Neuron (in vitro differentiated cells): ENCODE measurements around the gene CRMP1.

Experiments
- H2AFZ ChIP-seq: one replicate; pipeline ENCODE4 v1.6.1; 2013; ENCODE audit warnings: low read depth, mild to moderate bottlenecking, inconsistent platforms, low read length, moderate library complexity
- H3K27me3 ChIP-seq: one replicate; pipeline ENCODE4 v1.6.1; 2013; ENCODE audit warnings: low read length; ENCODE audit not compliant: insufficient read depth
- H3K36me3 ChIP-seq: one replicate; pipeline ENCODE4 v1.6.1; 2013; ENCODE audit warnings: low read length; ENCODE audit not compliant: insufficient read depth
- H3K4me1 ChIP-seq: one replicate; pipeline ENCODE4 v1.6.1; 2013; ENCODE audit warnings: low read length; ENCODE audit not compliant: insufficient read depth
- H3K4me3 ChIP-seq: 2 replicates; pipeline ENCODE4 v1.5.1; 2013; ENCODE audit warnings: mild to moderate bottlenecking, low read length, moderate library complexity
- H3K9me3 ChIP-seq: one replicate; pipeline ENCODE4 v1.6.1; 2013; ENCODE audit warnings: low read length

The CRMP1 gene

DNA sequence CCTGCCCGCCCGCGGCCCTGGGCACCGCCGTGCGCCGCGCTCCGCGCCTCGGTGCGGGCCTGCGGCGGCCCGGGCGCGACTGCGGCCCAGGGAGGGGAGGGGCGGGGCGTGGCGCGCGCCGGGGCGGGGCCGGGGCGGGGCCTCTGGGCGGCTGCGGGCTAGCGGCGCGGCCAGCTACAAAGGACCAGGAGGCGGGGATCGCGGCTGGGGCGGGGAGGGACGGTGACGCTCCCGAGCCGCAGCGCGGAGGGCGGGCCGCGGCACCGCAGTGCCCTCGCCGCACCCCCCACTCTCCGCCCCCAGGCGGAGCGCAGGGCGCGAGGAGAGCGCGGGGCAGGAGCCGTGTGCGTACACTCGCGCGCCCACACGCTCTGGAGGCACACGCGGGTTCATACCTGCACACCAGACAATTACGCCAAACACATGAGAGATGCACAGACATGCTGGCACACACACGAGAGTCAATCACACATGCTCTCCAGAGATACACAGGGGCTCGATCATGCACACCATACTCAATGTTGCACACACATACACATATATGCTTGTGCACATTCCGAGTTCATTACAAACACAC, at the start of gene CRMP1:
CRMP1 (minus strand) TSS at position 83 of the 577 bp plus-strand sequence. CDS start 117 bp downstream, outside the sequence.
- H3K27me3 ChIP-seq: peaks cover 14% of the 10 kb centered on the region
- H3K9me3 ChIP-seq: peaks cover 2% of the 10 kb centered on the region
- peaks cover 33% of the 10 kb centered on the region for H3K4me1 ChIP-seq
- H2AFZ ChIP-seq: no peak within 1 kb of the TSS
- H3K4me3 ChIP-seq: peak within 1 kb of the TSS; percentile 90
- H3K36me3 ChIP-seq: no peaks in the 10 kb centered on the region

DNA sequence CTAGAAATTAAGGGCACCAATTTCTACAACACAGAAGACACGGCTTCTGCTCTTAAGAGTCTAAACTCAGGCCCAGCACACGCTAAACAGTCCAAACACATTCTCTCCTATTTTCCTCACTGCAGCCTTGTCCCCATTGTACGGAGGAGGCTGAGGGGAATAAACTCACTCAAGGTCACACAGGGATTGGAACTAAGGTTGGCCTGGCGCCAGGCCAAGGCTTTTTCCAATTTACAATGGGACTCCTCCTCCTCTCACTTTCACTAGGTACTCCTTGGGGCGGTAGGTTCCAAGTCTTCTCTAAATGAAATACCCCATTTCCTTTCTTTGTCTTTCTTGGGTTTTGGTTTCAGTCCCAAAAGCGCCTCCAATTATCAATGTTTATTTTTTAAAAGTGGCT, 48.7 kb upstream of the CRMP1 start:
- Histone ChIP-seq H3K9me3 (no peaks in the 10 kb centered on the region), H3K36me3 (no peaks in the 10 kb centered on the region), H3K4me3 (no peak overlapping the region), H2AFZ (no peak overlapping the region), H3K27me3 (no peaks in the 10 kb centered on the region), H3K4me1 (peaks cover 16% of the 10 kb centered on the region)

DNA sequence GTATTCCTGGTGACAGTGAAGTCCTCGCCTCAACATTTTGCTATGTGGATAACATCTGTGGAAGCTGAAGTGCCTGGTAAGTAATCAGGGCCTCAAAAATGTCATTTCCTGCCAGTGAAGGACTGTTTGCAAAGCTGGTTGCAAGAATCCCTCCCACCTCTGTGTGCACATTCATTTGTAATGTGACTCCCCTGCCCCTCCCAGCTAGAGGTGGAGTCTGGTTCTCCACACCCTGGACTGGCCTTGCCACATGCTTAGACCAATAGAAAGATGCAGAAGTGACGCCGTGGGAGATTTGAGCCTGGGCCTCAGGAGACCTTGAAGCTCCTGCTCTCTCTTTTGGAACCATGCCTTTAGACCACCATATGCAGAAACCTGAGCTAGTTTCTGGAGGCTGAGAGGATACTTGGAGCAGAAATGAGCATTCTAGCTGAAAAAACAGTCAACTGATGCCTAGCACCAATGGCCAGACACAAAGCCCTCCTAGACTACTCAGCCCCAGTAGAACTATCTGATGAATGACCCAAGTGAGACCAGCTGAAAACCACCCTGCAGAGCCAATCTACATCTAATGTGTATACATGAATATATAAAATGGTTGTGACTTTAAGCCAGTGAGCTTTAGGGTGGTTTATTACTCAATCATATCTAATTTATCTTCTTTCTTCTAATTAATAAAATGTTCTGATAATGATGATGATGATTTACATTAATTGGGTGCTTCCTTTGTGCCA, 47.8 kb upstream of the CRMP1 start:
- H2AFZ ChIP-seq: no peak overlapping the region
- no peak overlapping the region for H3K4me3 ChIP-seq
- no peaks in the 10 kb centered on the region for H3K36me3 ChIP-seq
- H3K9me3 ChIP-seq: no peaks in the 10 kb centered on the region
- peaks cover 16% of the 10 kb centered on the region for H3K4me1 ChIP-seq
- H3K27me3 ChIP-seq: no peaks in the 10 kb centered on the region

DNA sequence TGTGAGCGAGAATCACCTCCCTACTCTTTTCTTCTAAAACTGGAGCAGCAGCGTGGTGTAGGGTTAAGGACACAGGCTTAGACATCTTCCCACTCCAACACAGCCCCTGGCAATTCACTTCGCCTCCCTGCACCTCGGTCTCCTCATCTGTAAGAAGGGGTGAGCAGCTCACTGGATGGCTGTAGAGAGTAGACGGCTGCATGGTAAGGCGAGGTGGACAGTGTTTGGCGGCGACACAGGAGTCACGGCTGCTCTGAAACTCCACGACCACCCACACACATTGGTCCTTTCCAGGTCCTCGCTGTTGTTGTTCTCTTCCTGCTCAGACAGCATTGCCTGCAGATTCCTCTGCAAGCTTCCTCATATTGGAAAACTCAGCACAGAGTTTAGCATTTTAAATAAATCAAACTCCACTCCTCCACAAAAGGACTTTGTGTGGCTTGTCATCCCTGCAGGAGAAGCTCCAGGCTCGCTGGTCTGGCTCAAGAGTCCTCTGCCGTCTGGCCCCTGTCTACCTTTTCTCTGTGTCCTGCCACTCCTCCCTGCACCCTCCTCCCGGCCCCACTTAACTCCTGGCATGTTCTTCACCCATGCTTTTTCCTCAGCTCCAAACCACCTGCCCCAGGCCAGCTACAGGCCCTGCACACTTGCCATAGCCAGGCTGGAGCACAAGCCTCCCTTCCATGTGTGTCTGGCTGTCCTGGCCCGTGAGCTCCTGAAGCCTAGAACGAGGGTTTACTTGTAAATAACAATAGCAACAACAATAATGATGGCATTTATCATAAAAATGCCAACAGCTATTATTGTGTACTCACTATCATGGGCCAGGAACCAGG, 41.3 kb upstream of the CRMP1 start:
- no peak overlapping the region for H2AFZ ChIP-seq
- H3K9me3 ChIP-seq: no peaks in the 10 kb centered on the region
- H3K4me1 ChIP-seq: peaks cover 10% of the 10 kb centered on the region
- H3K27me3 ChIP-seq: peaks cover 19% of the 10 kb centered on the region
- H3K4me3 ChIP-seq: no peak overlapping the region
- no peaks in the 10 kb centered on the region for H3K36me3 ChIP-seq

DNA sequence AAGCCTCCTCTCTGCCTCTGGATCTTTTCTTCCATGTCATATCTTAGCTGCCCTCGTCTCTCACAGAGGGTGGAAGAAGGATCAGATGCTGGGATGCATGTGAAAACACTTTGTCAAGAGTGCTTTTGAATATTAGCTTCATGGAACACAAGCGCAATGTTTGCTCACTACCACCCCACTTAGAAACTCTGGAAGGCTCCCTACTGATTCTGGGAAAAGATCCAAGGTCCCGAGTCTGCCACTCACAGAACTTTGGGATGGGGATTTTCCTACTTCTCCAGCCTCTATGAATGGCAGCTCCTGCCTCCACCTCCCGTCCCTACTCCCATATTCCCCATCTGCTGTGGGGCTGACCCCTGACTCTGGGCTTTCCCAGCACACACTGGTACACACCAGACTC, 40.2 kb upstream of the CRMP1 start:
- Histone ChIP-seq H3K36me3 (no peaks in the 10 kb centered on the region), H3K4me1 (peaks cover 8% of the 10 kb centered on the region), H3K27me3 (peaks cover 19% of the 10 kb centered on the region), H3K4me3 (no peak overlapping the region), H3K9me3 (no peaks in the 10 kb centered on the region), H2AFZ (no peak overlapping the region)

DNA sequence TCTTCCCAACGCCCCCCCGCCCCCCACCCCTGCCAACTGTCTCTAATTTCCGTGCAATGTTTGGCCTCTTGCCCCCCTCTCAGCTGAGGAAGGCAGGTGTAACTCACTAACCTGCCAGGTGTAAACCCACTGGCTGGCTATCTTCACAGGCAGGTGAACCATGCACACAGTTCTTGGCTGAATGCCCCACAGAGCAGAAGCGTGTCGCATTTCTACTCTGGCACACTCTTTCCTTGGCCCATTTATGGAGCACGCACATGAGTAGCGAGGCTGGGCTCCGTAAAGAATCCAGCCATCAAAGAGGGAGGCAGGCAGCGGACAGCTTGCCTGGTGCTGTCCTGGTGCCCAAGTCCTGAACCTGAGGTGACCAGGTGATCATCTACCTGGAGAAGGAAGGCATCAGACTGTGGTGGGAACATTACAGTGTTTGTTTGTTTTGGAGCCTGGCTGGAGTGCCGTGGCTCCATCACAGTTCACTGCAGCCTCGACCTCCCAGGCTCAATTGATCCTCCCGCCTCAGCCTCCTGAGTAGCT, 39.2 kb upstream of the CRMP1 start:
- H3K9me3 ChIP-seq: no peaks in the 10 kb centered on the region
- H3K27me3 ChIP-seq: peaks cover 22% of the 10 kb centered on the region
- peaks cover 7% of the 10 kb centered on the region for H3K4me1 ChIP-seq
- H3K36me3 ChIP-seq: no peaks in the 10 kb centered on the region
- H3K4me3 ChIP-seq: no peak overlapping the region
- H2AFZ ChIP-seq: no peak overlapping the region

DNA sequence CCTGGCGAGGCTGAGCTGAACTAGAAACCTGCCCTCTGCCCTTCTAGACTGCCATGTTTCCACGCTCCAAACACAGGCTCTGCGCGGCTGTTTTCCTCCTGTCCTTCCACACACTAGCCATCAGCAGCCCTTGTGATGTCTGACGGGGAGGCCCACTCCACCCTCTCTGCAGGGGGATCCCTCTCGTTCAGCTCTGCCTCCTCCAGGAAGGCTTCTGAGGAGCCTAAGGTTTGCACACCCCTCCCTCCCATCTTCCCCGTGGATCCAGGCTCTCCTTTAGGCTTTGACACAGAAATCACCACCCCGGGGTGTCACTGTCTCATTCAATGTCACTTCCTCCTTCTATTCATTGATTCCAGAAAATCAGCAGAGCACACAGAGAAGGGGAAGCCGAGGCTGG, 38.6 kb upstream of the CRMP1 start:
- Histone ChIP-seq H3K27me3 (peaks cover 22% of the 10 kb centered on the region), H3K4me3 (no peak overlapping the region)

DNA sequence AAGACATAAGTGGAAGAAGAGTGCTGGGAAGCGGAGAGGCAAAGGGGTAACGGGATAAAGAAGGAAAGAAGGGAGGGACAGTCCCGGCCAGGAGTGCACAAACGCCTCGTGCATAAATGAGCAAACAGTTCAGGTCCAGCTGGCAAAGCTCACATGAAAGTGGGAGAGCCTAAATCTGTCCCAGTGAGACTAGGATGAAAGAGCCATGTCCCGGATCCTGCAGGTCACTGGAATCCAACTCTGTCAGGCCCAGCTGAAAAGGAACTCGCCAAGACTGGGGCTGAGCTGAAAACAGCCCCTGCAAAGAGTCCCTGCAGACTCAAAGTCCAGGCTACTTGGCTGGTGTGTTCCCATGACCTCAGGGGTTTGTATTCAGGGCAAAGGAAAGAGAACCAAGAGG, 38.0 kb upstream of the CRMP1 start:
- Histone ChIP-seq H3K27me3 (peaks cover 22% of the 10 kb centered on the region), H2AFZ (no peak overlapping the region)

More for the DNA sequence above, 38.6 kb upstream of the CRMP1 start:
- Histone ChIP-seq H3K9me3 (no peaks in the 10 kb centered on the region), H2AFZ (no peak overlapping the region), H3K36me3 (no peaks in the 10 kb centered on the region), H3K4me1 (peaks cover 7% of the 10 kb centered on the region)

DNA sequence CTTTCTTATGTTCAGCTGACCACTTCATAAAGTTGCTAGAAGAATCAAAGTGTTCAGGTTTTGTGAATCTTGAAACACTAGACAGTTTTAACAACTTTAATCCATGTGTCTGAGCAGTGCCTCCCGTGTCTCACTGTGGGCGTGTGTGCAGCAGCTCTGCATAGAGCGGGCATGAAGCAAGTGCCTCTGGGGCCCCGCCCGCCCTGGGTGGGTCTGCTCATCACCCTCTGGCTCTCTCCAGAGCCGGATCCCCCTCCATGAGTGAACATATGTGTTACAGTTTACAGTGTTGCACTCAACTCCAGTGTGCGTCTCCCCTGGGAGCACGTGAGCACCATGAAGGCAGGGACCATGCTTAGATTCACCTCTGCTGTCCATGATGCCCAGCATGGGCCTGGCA, 37.6 kb upstream of the CRMP1 start:
- H3K4me1 ChIP-seq: peaks cover 11% of the 10 kb centered on the region
- peaks cover 22% of the 10 kb centered on the region for H3K27me3 ChIP-seq
- no peak overlapping the region for H3K4me3 ChIP-seq

More for the DNA sequence above, 38.0 kb upstream of the CRMP1 start:
- no peaks in the 10 kb centered on the region for H3K36me3 ChIP-seq
- no peak overlapping the region for H3K4me3 ChIP-seq
- peaks cover 7% of the 10 kb centered on the region for H3K4me1 ChIP-seq
- no peaks in the 10 kb centered on the region for H3K9me3 ChIP-seq

DNA sequence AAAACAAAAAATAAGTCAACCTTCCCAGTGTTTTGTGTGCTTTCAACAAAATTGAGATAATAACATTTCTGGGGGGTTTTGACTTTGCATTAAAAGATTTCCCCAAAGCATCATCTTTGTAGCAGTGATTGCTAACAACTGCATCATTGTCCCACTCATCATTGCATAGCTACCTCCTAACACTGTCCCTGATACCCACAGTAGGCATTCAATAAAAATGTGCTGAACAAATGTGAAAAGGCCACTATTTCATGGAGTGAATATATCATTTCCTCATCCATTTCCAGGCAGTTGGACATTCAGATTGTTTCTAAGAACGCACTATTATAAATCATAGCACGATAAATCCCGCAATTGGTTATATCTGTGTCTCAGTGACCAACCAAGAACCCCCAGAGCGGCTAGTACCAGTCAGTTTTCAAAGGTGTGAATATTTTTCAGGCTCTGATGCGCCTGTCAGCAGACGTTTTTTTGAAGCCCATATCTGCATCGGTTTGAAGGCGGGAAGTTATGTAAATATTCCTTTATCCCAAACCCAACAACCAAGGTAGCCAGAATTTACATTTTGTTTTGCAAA, 36.0 kb upstream of the CRMP1 start:
- Histone ChIP-seq H3K4me3 (no peak overlapping the region), H3K9me3 (no peaks in the 10 kb centered on the region), H3K27me3 (peaks cover 22% of the 10 kb centered on the region), H3K4me1 (peaks cover 13% of the 10 kb centered on the region), H3K36me3 (no peaks in the 10 kb centered on the region), H2AFZ (no peak overlapping the region)

More for the DNA sequence above, 37.6 kb upstream of the CRMP1 start:
- Histone ChIP-seq H2AFZ (no peak overlapping the region), H3K9me3 (no peaks in the 10 kb centered on the region), H3K36me3 (no peaks in the 10 kb centered on the region)

DNA sequence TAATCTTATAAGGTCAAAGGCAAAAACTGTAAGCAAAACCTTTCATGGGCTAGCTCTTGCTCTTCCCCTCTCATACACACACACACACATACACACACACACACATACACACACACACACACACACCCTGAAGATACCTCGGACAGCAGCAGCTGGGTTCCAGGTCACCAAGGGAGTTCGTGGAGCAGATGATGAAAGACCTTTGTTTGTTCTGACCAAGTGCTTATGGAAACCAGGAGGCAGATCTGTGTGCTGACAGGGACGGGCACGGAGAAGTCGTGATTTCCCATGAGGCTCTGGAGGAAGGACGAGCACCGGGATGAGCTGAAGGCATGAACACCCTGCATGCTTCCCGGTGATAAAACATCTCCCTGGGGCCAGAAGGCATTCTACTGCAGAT, 35.4 kb upstream of the CRMP1 start:
- Histone ChIP-seq H3K27me3 (peaks cover 17% of the 10 kb centered on the region), H3K36me3 (no peaks in the 10 kb centered on the region), H3K4me3 (no peak overlapping the region), H3K9me3 (no peaks in the 10 kb centered on the region), H2AFZ (no peak overlapping the region), H3K4me1 (peaks cover 13% of the 10 kb centered on the region)

DNA sequence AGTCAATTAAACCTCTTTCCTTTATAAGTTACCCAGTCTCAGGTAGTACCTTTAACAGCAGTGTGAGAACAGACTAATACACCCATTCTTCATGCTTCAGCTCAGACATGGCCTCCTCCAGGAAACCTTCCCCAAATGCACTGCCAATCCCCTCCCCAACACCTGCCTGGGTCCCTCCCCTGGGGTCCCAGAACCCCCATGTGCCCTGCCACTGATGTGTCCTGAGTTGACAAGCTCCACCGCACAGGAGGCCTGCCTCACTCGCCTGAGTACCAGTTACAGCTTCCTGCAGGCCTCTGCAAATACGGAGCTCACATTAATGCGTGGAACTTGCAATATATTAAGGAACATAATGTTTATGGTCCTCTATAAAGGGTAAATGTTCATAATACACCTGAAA, 34.9 kb upstream of the CRMP1 start:
- no peak overlapping the region for H3K4me3 ChIP-seq
- peaks cover 13% of the 10 kb centered on the region for H3K4me1 ChIP-seq
- H3K27me3 ChIP-seq: peaks cover 14% of the 10 kb centered on the region
- H3K9me3 ChIP-seq: no peaks in the 10 kb centered on the region
- no peaks in the 10 kb centered on the region for H3K36me3 ChIP-seq
- H2AFZ ChIP-seq: no peak overlapping the region

DNA sequence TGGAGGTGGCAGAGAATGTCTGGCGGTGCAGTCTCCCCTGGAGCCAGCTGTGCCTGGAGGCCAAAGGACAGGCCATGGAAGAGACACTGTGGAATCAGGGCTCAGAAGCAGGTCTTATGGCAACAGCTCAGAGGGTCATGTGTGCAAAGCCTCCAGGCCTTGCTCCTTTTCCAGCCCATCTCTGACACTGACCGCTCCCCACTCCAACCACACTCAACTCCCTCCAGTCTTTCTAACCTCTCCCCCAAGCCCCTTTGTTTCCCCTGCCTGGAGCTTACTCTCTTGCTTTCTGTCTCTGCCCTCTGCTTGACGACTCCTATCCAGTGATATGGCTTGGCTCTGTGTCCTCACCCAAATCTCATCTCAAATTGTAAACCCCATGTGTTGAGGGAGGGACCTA, 34.2 kb upstream of the CRMP1 start:
- Histone ChIP-seq H3K27me3 (peaks cover 18% of the 10 kb centered on the region), H3K36me3 (no peaks in the 10 kb centered on the region), H3K9me3 (no peaks in the 10 kb centered on the region), H3K4me1 (peaks cover 13% of the 10 kb centered on the region), H3K4me3 (no peak overlapping the region), H2AFZ (no peak overlapping the region)
